Measurements from ENCODE around the gene LMNTD2. TPM values are rescaled to one million over a fixed set of nuclear protein-coding genes. Genes with fewer than 3 reads are reported as not detected.
A peak's percentile ranks its signal among the peaks of the same experiment; 100 is the strongest.

LMNTD2 gene
- total RNA-seq, 1 experiment from 2014 or later, result 7.8 TPM

GRCh38 chr11:507727-508515, 52.6 kb downstream of the LMNTD2 start:
- Mint-ChIP-seq H3K36me3 (ENCODE audit: insufficient read depth, unreplicated experiment) (peaks cover 44% of the 10 kb centered on the region), H3K27ac (ENCODE audit: unreplicated experiment) (no peak overlapping the region), H3K27me3 (ENCODE audit: unreplicated experiment) (no peaks in the 10 kb centered on the region), H3K4me3 (ENCODE audit: low read depth, unreplicated experiment) (peak overlapping the region; percentile 92), H3K9me3 (ENCODE audit: low read depth, unreplicated experiment) (no peaks in the 10 kb centered on the region), H3K4me1 (ENCODE audit: low read depth, unreplicated experiment) (no peaks in the 10 kb centered on the region)
- no peak for TF ChIP-seq CTCF (IDR thresholded peaks at IDR 0.05; ENCODE audit: unreplicated experiment)
- CTCF ChIA-PET, result no interaction called here
- intact Hi-C loops (cut with micrococcal nuclease; ENCODE audit: unreplicated experiment), result no loop called here
- DNase-seq, result no peak
- BruUV-seq (replicated peaks), result no TSS peak

- H3K4me3 Mint-ChIP-seq (ENCODE audit: low read depth, unreplicated experiment), result peak within 1 kb of the TSS; percentile 92
- peak within 1 kb of the TSS; percentile 99 for H3K27ac Mint-ChIP-seq (ENCODE audit: unreplicated experiment)
- no peaks in the 10 kb centered on the region for H3K9me3 Mint-ChIP-seq (ENCODE audit: low read depth, unreplicated experiment)
- no peaks in the 10 kb centered on the region for H3K27me3 Mint-ChIP-seq (ENCODE audit: unreplicated experiment)
- DNase-seq, result peak; percentile 98
- intact Hi-C loops (cut with micrococcal nuclease; ENCODE audit: unreplicated experiment), result no loop called here
- no peaks in the 10 kb centered on the region for H3K4me1 Mint-ChIP-seq (ENCODE audit: low read depth, unreplicated experiment)
- H3K36me3 Mint-ChIP-seq (ENCODE audit: insufficient read depth, unreplicated experiment), result peaks cover 44% of the 10 kb centered on the region
- no peak for TF ChIP-seq CTCF (IDR thresholded peaks at IDR 0.05; ENCODE audit: unreplicated experiment)
- CTCF ChIA-PET, result interaction anchor here (0.7 to 0.9 kb wide), 3 partner anchors 12 to 1226 kb away, joined by 3 to 8 read pairs (median 6); no protein-coding TSS in a partner anchor
- TSS peak; percentile 3 for BruUV-seq (replicated peaks)
These were observed 53.4 kb downstream of the LMNTD2 start, which contains the start of gene RNH1 for GRCh38 chr11:506995-507726. Gene RNH1 (minus strand): TSS chr11:507242. CDS start chr11:502162, 5,080 bp downstream.

- BruUV-seq (replicated peaks), result no TSS peak
- H3K27me3 Mint-ChIP-seq (ENCODE audit: unreplicated experiment), result no peaks in the 10 kb centered on the region
- peak overlapping the region; percentile 99 for H3K27ac Mint-ChIP-seq (ENCODE audit: unreplicated experiment)
- CTCF ChIA-PET, result interaction anchor here (0.7 to 0.9 kb wide), 4 partner anchors 13 to 1227 kb away, joined by 3 to 8 read pairs (median 7); no protein-coding TSS in a partner anchor
- peak; percentile 99 for DNase-seq
- no peaks in the 10 kb centered on the region for H3K9me3 Mint-ChIP-seq (ENCODE audit: low read depth, unreplicated experiment)
- peaks cover 48% of the 10 kb centered on the region for H3K36me3 Mint-ChIP-seq (ENCODE audit: insufficient read depth, unreplicated experiment)
- intact Hi-C loops (cut with micrococcal nuclease; ENCODE audit: unreplicated experiment), result no loop called here
- H3K4me1 Mint-ChIP-seq (ENCODE audit: low read depth, unreplicated experiment), result no peaks in the 10 kb centered on the region
- TF ChIP-seq CTCF (IDR thresholded peaks at IDR 0.05; ENCODE audit: unreplicated experiment), result no peak
- H3K4me3 Mint-ChIP-seq (ENCODE audit: low read depth, unreplicated experiment), result peak overlapping the region; percentile 92
These were observed 54.1 kb downstream of the LMNTD2 start for GRCh38 chr11:506238-506994.

DNA sequence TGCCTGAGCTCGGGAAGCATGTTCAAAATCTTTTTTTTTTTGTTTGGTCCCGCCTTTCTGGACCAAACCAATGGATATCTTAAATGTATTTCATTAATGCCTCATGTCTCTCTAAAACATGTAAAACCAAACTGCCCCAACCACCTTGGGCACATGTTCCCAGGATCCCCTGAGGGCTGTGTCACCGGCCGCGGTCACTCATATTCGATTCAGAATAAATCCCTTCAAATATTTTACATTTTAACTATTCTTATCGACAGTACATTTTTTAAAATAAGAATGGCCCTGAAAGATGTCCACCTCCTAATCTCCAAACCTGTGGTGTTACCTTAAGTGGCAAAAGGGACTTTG, 55.6 kb downstream of the LMNTD2 start:
- DNase-seq, result no peak

More for the DNA sequence above, 55.6 kb downstream of the LMNTD2 start:
- intact Hi-C loops (cut with micrococcal nuclease; ENCODE audit: unreplicated experiment), result no loop called here
- Mint-ChIP-seq H3K4me3 (ENCODE audit: low read depth, unreplicated experiment) (peak overlapping the region; percentile 92), H3K4me1 (ENCODE audit: low read depth, unreplicated experiment) (no peaks in the 10 kb centered on the region), H3K27me3 (ENCODE audit: unreplicated experiment) (no peaks in the 10 kb centered on the region), H3K36me3 (ENCODE audit: insufficient read depth, unreplicated experiment) (peaks cover 54% of the 10 kb centered on the region), H3K9me3 (ENCODE audit: low read depth, unreplicated experiment) (no peaks in the 10 kb centered on the region), H3K27ac (ENCODE audit: unreplicated experiment) (no peak overlapping the region)
- BruUV-seq (replicated peaks), result no TSS peak
- no peak for TF ChIP-seq CTCF (IDR thresholded peaks at IDR 0.05; ENCODE audit: unreplicated experiment)
- CTCF ChIA-PET, result no interaction called here
